Suprapubic skin (tissue), 4 donors: ENCODE measurements around the gene AAK1.

Experiments used
- EP300 ChIP-seq: sonication (generic); formaldehyde crosslinking; IDR thresholded peaks from one replicate; pipeline ENCODE4 v1.6.1; 2017; ENCODE audit warnings: antibody characterized with exemption
- POLR2A ChIP-seq, 2 donors: fragments of 450-650 bp; IDR thresholded peaks; one replicate each; pipeline ENCODE4 v1.6.1; 2017; ENCODE audit warnings: antibody characterized with exemption in 2 of 2, mild to moderate bottlenecking in 2 of 2, moderate library complexity in 2 of 2
- POLR2AphosphoS5 ChIP-seq, 3 donors: sonication (generic); formaldehyde crosslinking; IDR thresholded peaks; one replicate each; pipeline ENCODE4 v1.6.1; 2017; ENCODE audit warnings: antibody characterized with exemption in 3 of 3
- TF ChIP-seq, protein P1 (sequence below), 2 donors: fragments of 200-600 bp in 1 of 2; fragments of 450-650 bp in 1 of 2; sonication (generic) in 1 of 2; IDR thresholded peaks; one replicate each; pipeline ENCODE4 v1.5.1; 2016 to 2019; ENCODE audit warnings: antibody characterized with exemption in 2 of 2, mild to moderate bottlenecking in 1 of 2, moderate library complexity in 1 of 2

- TF ChIP-seq, protein P1, sequence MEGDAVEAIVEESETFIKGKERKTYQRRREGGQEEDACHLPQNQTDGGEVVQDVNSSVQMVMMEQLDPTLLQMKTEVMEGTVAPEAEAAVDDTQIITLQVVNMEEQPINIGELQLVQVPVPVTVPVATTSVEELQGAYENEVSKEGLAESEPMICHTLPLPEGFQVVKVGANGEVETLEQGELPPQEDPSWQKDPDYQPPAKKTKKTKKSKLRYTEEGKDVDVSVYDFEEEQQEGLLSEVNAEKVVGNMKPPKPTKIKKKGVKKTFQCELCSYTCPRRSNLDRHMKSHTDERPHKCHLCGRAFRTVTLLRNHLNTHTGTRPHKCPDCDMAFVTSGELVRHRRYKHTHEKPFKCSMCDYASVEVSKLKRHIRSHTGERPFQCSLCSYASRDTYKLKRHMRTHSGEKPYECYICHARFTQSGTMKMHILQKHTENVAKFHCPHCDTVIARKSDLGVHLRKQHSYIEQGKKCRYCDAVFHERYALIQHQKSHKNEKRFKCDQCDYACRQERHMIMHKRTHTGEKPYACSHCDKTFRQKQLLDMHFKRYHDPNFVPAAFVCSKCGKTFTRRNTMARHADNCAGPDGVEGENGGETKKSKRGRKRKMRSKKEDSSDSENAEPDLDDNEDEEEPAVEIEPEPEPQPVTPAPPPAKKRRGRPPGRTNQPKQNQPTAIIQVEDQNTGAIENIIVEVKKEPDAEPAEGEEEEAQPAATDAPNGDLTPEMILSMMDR (IDR thresholded peaks at IDR 0.05), result no peak
- no peak for TF ChIP-seq POLR2AphosphoS5 (IDR thresholded peaks at IDR 0.05)
- TF ChIP-seq POLR2A (IDR thresholded peaks at IDR 0.05), result no peak
- TF ChIP-seq EP300, result no peak
Measured at GRCh38 chr2:69524799-69525198, 118.7 kb downstream of the AAK1 start.
